ENCODE measurements around the gene KCND2. TPM values are rescaled to one million over a fixed set of nuclear protein-coding genes. Genes with fewer than 3 reads are reported as not detected.

The KCND2 gene
- total and polyA plus RNA-seq, 12 donors = 0.04 to 0.64 (median 0.16) TPM; not detected in 4

GRCh38 chr7:120353171-120353570 lies 80.2 kb downstream of the KCND2 start:
- no peak for TF ChIP-seq CTCF (IDR thresholded peaks at IDR 0.05)
- 81 to 90% methylated on average over 3 of the region's 3 CpGs for WGBS, 2 donors
- Histone ChIP-seq H3K4me1 (no peaks in the 10 kb centered on the region), H3K9me3 (no peaks in the 10 kb centered on the region), H3K27me3 (no peaks in the 10 kb centered on the region), H3K27ac (no peak overlapping the region), H3K4me3 (no peak overlapping the region), H3K36me3 (no peaks in the 10 kb centered on the region)
- intact Hi-C loops (cut with DNase I) = no loop called here
- ATAC-seq (no peak), DNase-seq (no peak)

GRCh38 chr7:120360918-120361317 lies 87.9 kb downstream of the KCND2 start:
- no peak overlapping the region for H3K27ac ChIP-seq
- DNase-seq = no peak

GRCh38 chr7:120363414-120363813 lies 90.4 kb downstream of the KCND2 start:
- Histone ChIP-seq H3K9me3 (no peaks in the 10 kb centered on the region), H3K27me3 (no peaks in the 10 kb centered on the region), H3K36me3 (no peaks in the 10 kb centered on the region), H3K4me3 (no peak overlapping the region), H3K4me1 (no peaks in the 10 kb centered on the region), H3K27ac (no peak overlapping the region)
- no peak for DNase-seq
- TF ChIP-seq CTCF (IDR thresholded peaks at IDR 0.05) = no peak
- intact Hi-C loops (cut with DNase I) = no loop called here
- ATAC-seq = peak in 3 of 8 donors; percentile 48 to 74 (median 49)

More at GRCh38 chr7:120360918-120361317, 87.9 kb downstream of the KCND2 start:
- H3K27me3 ChIP-seq = no peaks in the 10 kb centered on the region
- TF ChIP-seq CTCF (IDR thresholded peaks at IDR 0.05) = no peak
- intact Hi-C loops (cut with DNase I) = no loop called here
- H3K4me1 ChIP-seq = no peaks in the 10 kb centered on the region
- H3K4me3 ChIP-seq = no peak overlapping the region
- H3K36me3 ChIP-seq = no peaks in the 10 kb centered on the region
- H3K9me3 ChIP-seq = no peaks in the 10 kb centered on the region
- no peak for ATAC-seq

GRCh38 chr7:120370954-120371353 lies 98.0 kb downstream of the KCND2 start:
- ATAC-seq (no peak), DNase-seq (no peak)
- no peak for TF ChIP-seq CTCF (IDR thresholded peaks at IDR 0.05)
- H3K36me3 ChIP-seq = no peaks in the 10 kb centered on the region
- no peaks in the 10 kb centered on the region for H3K4me1 ChIP-seq
- WGBS, 2 donors = 68 to 72% methylated on average over 2 of the region's 2 CpGs
- H3K4me3 ChIP-seq = no peak overlapping the region
- H3K9me3 ChIP-seq = no peaks in the 10 kb centered on the region
- H3K27me3 ChIP-seq = no peaks in the 10 kb centered on the region
- no peak overlapping the region for H3K27ac ChIP-seq
- intact Hi-C loops (cut with DNase I) = no loop called here

- intact Hi-C loops (cut with DNase I) = no loop called here
- H3K4me3 ChIP-seq = no peak overlapping the region
- H3K4me1 ChIP-seq = no peaks in the 10 kb centered on the region
- ATAC-seq (no peak), DNase-seq (no peak)
- no peaks in the 10 kb centered on the region for H3K9me3 ChIP-seq
- TF ChIP-seq CTCF (IDR thresholded peaks at IDR 0.05) = no peak
- no peaks in the 10 kb centered on the region for H3K36me3 ChIP-seq
- H3K27me3 ChIP-seq = no peaks in the 10 kb centered on the region
- H3K27ac ChIP-seq = no peak overlapping the region
Measured at GRCh38 chr7:120373174-120373573, 100.2 kb downstream of the KCND2 start.

Measured in heart right ventricle (tissue), 16 donors.